CD4-positive, CD25-positive, alpha-beta regulatory T cell (primary cell): ENCODE measurements around the gene BOC. TPM values are rescaled to one million over a fixed set of nuclear protein-coding genes. Genes with fewer than 3 reads are reported as not detected.

Experiments
- ATAC-seq, 2 donors: fragments of 150-1000 bp; cut with Tn5 transposase; one replicate each; pipeline ENCODE4 v1.10.0; 2021; ENCODE audit warnings: low read depth in 2 of 2, moderate number of reproducible peaks in 2 of 2, moderate library complexity in 1 of 2
- DNase-seq, 3 donors: peaks; one replicate each; pipeline versions ENCODE4 v3.0.0 to v3.0.0-alpha.2; 2012 to 2022; ENCODE audit warnings: mixed read lengths in 1 of 3
- H3K27ac ChIP-seq: one replicate; pipeline ENCODE4 v1.7.0; 2013; ENCODE audit warnings: mild to moderate bottlenecking, low read length; ENCODE audit not compliant: insufficient read depth, poor library complexity, severe bottlenecking
- H3K27me3 ChIP-seq: one replicate; pipeline ENCODE4 v1.7.0; 2013; ENCODE audit warnings: low read length; ENCODE audit not compliant: control insufficient read depth, insufficient read depth
- H3K36me3 ChIP-seq: one replicate; pipeline ENCODE4 v1.7.0; 2013; ENCODE audit warnings: mild to moderate bottlenecking, low read length, moderate library complexity; ENCODE audit not compliant: control insufficient read depth, insufficient read depth
- H3K4me1 ChIP-seq: 2 replicates; pipeline ENCODE4 v1.7.0; 2013; ENCODE audit warnings: mild to moderate bottlenecking, low read length; ENCODE audit not compliant: insufficient read depth, control insufficient read depth, poor library complexity, severe bottlenecking
- H3K4me3 ChIP-seq: one replicate; pipeline ENCODE4 v1.7.0; 2013; ENCODE audit warnings: low read depth, mild to moderate bottlenecking, low read length, moderate library complexity
- H3K9me3 ChIP-seq, 2 experiments: 1 replicate in 1 of 2; 2 replicates in 1 of 2; pipeline ENCODE4 v1.7.0; 2013; ENCODE audit warnings: low read length in 2 of 2, mild to moderate bottlenecking in 1 of 2, moderate library complexity in 1 of 2; ENCODE audit not compliant: control insufficient read depth in 2 of 2
- H3K27ac Mint-ChIP-seq, 3 donors: one replicate each; pipeline ENCODE4 v1.8.0; 2020 to 2022; ENCODE audit warnings: mild to moderate bottlenecking in 3 of 3, mixed read lengths in 3 of 3, moderate library complexity in 2 of 3
- H3K27me3 Mint-ChIP-seq: one replicate; pipeline ENCODE4 v1.8.0; 2022; ENCODE audit warnings: mild to moderate bottlenecking, mixed read lengths
- H3K36me3 Mint-ChIP-seq: one replicate; pipeline ENCODE4 v1.8.0; 2020; ENCODE audit warnings: mixed read lengths
- H3K4me1 Mint-ChIP-seq, 4 donors: one replicate each; pipeline ENCODE4 v1.8.0; 2020 to 2022; ENCODE audit warnings: mixed read lengths in 4 of 4, mild to moderate bottlenecking in 1 of 4
- H3K4me3 Mint-ChIP-seq, 4 donors: one replicate each; pipeline ENCODE4 v1.8.0; 2020 to 2022; ENCODE audit warnings: mild to moderate bottlenecking in 4 of 4, mixed read lengths in 4 of 4, moderate library complexity in 3 of 4
- H3K9me3 Mint-ChIP-seq, 7 donors: one replicate each; pipeline ENCODE4 v1.8.0; 2020 to 2022; ENCODE audit warnings: mixed read lengths in 7 of 7, mild to moderate bottlenecking in 3 of 7, moderate library complexity in 2 of 7
- polyA plus RNA-seq, 4 donors: library from polyadenylated mRNA; unstranded; fragments of 300-500 nt; fragmentation: Illumina TruSeq; gene quantifications; one replicate each; pipeline ENCODE4 v1.2.3, GENCODE V29; 2021
- total RNA-seq: library from RNA; stranded (reverse); gene quantifications from one replicate; pipeline ENCODE4 v1.2.3, GENCODE V29; 2022

BOC gene
- total and polyA plus RNA-seq, 5 donors from 2014 or later, result not detected

- Histone ChIP-seq H3K36me3 (no peaks in the 10 kb centered on the region), H3K27ac (no peak overlapping the region), H3K4me3 (no peak overlapping the region), H3K27me3 (peaks cover 6% of the 10 kb centered on the region), H3K4me1 (no peaks in the 10 kb centered on the region), H3K9me3 (no peaks in the 10 kb centered on the region)
- no peaks in the 10 kb centered on the region for H3K36me3 Mint-ChIP-seq
- H3K4me3 Mint-ChIP-seq, result no peak overlapping the region
- no peak for ATAC-seq
- DNase-seq, result no peak
- peaks cover 0 to 2% (median 0%) of the 10 kb centered on the region in 7 donors for H3K9me3 Mint-ChIP-seq
- no peak overlapping the region for H3K27ac Mint-ChIP-seq
- H3K4me1 Mint-ChIP-seq, result no peaks in the 10 kb centered on the region
- H3K27me3 Mint-ChIP-seq, result peaks cover 13% of the 10 kb centered on the region
Measured at GRCh38 chr3:113231391-113231790, 20.0 kb downstream of the BOC start.

GRCh38 chr3:113231827-113232253, 20.5 kb downstream of the BOC start:
- Mint-ChIP-seq H3K4me1 (no peaks in the 10 kb centered on the region), H3K4me3 (no peak overlapping the region), H3K36me3 (no peaks in the 10 kb centered on the region), H3K9me3 (peaks cover 0 to 2% (median 0%) of the 10 kb centered on the region in 7 donors), H3K27me3 (peaks cover 13% of the 10 kb centered on the region), H3K27ac (no peak overlapping the region)
- H3K27me3 ChIP-seq, result peaks cover 6% of the 10 kb centered on the region
- no peak overlapping the region for H3K27ac ChIP-seq
- no peaks in the 10 kb centered on the region for H3K36me3 ChIP-seq
- ATAC-seq (no peak), DNase-seq (no peak)
- H3K4me1 ChIP-seq, result no peaks in the 10 kb centered on the region
- H3K9me3 ChIP-seq, result no peaks in the 10 kb centered on the region
- H3K4me3 ChIP-seq, result no peak overlapping the region

- Mint-ChIP-seq H3K9me3 (peaks cover 0 to 2% (median 0%) of the 10 kb centered on the region in 7 donors), H3K4me1 (no peaks in the 10 kb centered on the region), H3K27me3 (peaks cover 13% of the 10 kb centered on the region), H3K4me3 (no peak overlapping the region), H3K36me3 (no peaks in the 10 kb centered on the region), H3K27ac (no peak overlapping the region)
- Histone ChIP-seq H3K27ac (no peak overlapping the region), H3K27me3 (peaks cover 6% of the 10 kb centered on the region), H3K4me3 (no peak overlapping the region), H3K4me1 (no peaks in the 10 kb centered on the region), H3K9me3 (no peaks in the 10 kb centered on the region), H3K36me3 (no peaks in the 10 kb centered on the region)
- DNase-seq (no peak), ATAC-seq (no peak)
Measured at GRCh38 chr3:113232342-113232741, 21.0 kb downstream of the BOC start.

- Histone ChIP-seq H3K27ac (no peak overlapping the region), H3K4me3 (no peak overlapping the region), H3K9me3 (no peaks in the 10 kb centered on the region), H3K36me3 (no peaks in the 10 kb centered on the region), H3K4me1 (no peaks in the 10 kb centered on the region), H3K27me3 (peaks cover 3% of the 10 kb centered on the region)
- peaks cover 11% of the 10 kb centered on the region for H3K27me3 Mint-ChIP-seq
- H3K9me3 Mint-ChIP-seq, result no peaks in the 10 kb centered on the region
- ATAC-seq (no peak), DNase-seq (no peak)
- H3K4me1 Mint-ChIP-seq, result no peaks in the 10 kb centered on the region
- H3K27ac Mint-ChIP-seq, result no peak overlapping the region
- no peak overlapping the region for H3K4me3 Mint-ChIP-seq
- H3K36me3 Mint-ChIP-seq, result no peaks in the 10 kb centered on the region
Measured at GRCh38 chr3:113233497-113233896, 22.1 kb downstream of the BOC start.

GRCh38 chr3:113234028-113234427, 22.7 kb downstream of the BOC start:
- Histone ChIP-seq H3K36me3 (no peaks in the 10 kb centered on the region), H3K27me3 (peaks cover 3% of the 10 kb centered on the region), H3K27ac (no peak overlapping the region), H3K9me3 (no peaks in the 10 kb centered on the region), H3K4me1 (no peaks in the 10 kb centered on the region), H3K4me3 (no peak overlapping the region)
- DNase-seq (no peak), ATAC-seq (no peak)
- no peak overlapping the region for H3K4me3 Mint-ChIP-seq
- no peaks in the 10 kb centered on the region for H3K4me1 Mint-ChIP-seq
- no peak overlapping the region for H3K27ac Mint-ChIP-seq
- no peaks in the 10 kb centered on the region for H3K9me3 Mint-ChIP-seq
- H3K27me3 Mint-ChIP-seq, result peaks cover 11% of the 10 kb centered on the region
- no peaks in the 10 kb centered on the region for H3K36me3 Mint-ChIP-seq

GRCh38 chr3:113234688-113235260, 23.4 kb downstream of the BOC start:
- H3K4me1 Mint-ChIP-seq, result no peaks in the 10 kb centered on the region

GRCh38 chr3:113238503-113238902, 27.1 kb downstream of the BOC start:
- H3K36me3 ChIP-seq, result no peaks in the 10 kb centered on the region

More at GRCh38 chr3:113234688-113235260, 23.4 kb downstream of the BOC start:
- H3K36me3 Mint-ChIP-seq, result no peaks in the 10 kb centered on the region
- no peak for DNase-seq
- H3K36me3 ChIP-seq, result no peaks in the 10 kb centered on the region
- no peak overlapping the region for H3K27ac Mint-ChIP-seq
- peaks cover 0 to 2% (median 0%) of the 10 kb centered on the region in 7 donors for H3K9me3 Mint-ChIP-seq
- no peak for ATAC-seq
- H3K9me3 ChIP-seq, result no peaks in the 10 kb centered on the region
- no peaks in the 10 kb centered on the region for H3K4me1 ChIP-seq
- no peak overlapping the region for H3K27ac ChIP-seq
- H3K4me3 Mint-ChIP-seq, result no peak overlapping the region
- H3K4me3 ChIP-seq, result no peak overlapping the region
- H3K27me3 ChIP-seq, result peaks cover 9% of the 10 kb centered on the region
- peaks cover 11% of the 10 kb centered on the region for H3K27me3 Mint-ChIP-seq

GRCh38 chr3:113240841-113241240, 29.5 kb downstream of the BOC start:
- Mint-ChIP-seq H3K36me3 (no peaks in the 10 kb centered on the region), H3K4me1 (no peaks in the 10 kb centered on the region), H3K27me3 (peaks cover 27% of the 10 kb centered on the region), H3K4me3 (no peak overlapping the region), H3K9me3 (peaks cover 0 to 4% (median 0%) of the 10 kb centered on the region in 7 donors), H3K27ac (no peak overlapping the region)
- ATAC-seq (no peak), DNase-seq (no peak)
- Histone ChIP-seq H3K36me3 (no peaks in the 10 kb centered on the region), H3K27ac (no peak overlapping the region), H3K9me3 (no peaks in the 10 kb centered on the region), H3K4me1 (no peaks in the 10 kb centered on the region), H3K27me3 (peaks cover 17% of the 10 kb centered on the region), H3K4me3 (no peak overlapping the region)

More at GRCh38 chr3:113238503-113238902, 27.1 kb downstream of the BOC start:
- peaks cover 28% of the 10 kb centered on the region for H3K27me3 Mint-ChIP-seq
- no peak for DNase-seq
- no peak overlapping the region for H3K27ac Mint-ChIP-seq
- Histone ChIP-seq H3K9me3 (no peaks in the 10 kb centered on the region), H3K4me3 (no peak overlapping the region), H3K27me3 (peaks cover 18% of the 10 kb centered on the region), H3K4me1 (no peaks in the 10 kb centered on the region), H3K27ac (no peak overlapping the region)
- H3K4me1 Mint-ChIP-seq, result no peaks in the 10 kb centered on the region
- H3K36me3 Mint-ChIP-seq, result no peaks in the 10 kb centered on the region
- no peak overlapping the region for H3K4me3 Mint-ChIP-seq
- peaks cover 0 to 2% (median 0%) of the 10 kb centered on the region in 7 donors for H3K9me3 Mint-ChIP-seq
- no peak for ATAC-seq
